HG03066 (cell line): ENCODE data around the gene TECR.
A peak's percentile ranks its signal among the peaks of the same experiment; 100 is the strongest.

Source experiments
- ATAC-seq: cut with Tn5 transposase; IDR thresholded peaks from one replicate; pipeline ENCODE4 v1.9.1; 2021; ENCODE audit warnings: low read depth; ENCODE audit not compliant: unreplicated experiment

The TECR gene

DNA sequence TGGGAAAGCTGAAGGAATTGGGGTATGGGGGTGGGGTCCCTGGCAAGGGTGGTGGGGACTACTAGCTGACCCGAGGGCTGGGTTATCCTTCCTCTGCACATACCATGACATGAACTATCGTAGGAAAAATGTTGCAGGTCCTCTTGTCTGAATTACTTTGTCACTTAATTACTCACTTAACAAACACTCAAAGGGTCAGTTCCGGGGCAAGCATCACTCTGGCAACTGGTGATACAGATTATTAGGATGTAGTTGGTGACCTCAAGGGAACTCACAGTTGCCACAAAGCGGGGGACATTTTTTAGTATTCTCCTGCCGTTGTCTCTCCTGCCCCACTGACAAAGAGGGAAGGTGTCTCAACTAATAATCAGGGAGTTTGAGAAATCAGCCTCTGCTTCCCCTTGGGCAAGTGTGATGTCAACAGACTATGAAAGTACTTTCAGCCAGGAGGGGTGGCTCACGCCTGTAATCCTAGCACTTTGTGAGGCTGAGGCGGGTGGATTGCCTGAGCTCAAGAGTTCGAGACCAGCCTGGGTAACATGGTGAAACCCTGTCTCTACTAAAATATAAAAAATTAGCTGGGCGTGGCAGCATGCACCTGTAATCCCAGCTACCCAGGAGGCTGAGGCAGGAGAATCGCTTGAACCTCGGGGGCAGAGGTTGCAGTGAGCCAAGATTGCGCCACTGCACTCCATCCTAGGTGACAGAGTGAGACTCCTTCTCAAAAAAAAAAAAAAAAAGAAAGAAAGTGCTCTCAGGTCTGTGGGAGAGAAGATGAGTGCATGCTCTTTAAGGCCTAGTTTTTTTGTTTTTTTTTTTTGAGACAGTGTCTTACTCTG is 21.5 kb upstream of the TECR start:
- no peak for ATAC-seq

DNA sequence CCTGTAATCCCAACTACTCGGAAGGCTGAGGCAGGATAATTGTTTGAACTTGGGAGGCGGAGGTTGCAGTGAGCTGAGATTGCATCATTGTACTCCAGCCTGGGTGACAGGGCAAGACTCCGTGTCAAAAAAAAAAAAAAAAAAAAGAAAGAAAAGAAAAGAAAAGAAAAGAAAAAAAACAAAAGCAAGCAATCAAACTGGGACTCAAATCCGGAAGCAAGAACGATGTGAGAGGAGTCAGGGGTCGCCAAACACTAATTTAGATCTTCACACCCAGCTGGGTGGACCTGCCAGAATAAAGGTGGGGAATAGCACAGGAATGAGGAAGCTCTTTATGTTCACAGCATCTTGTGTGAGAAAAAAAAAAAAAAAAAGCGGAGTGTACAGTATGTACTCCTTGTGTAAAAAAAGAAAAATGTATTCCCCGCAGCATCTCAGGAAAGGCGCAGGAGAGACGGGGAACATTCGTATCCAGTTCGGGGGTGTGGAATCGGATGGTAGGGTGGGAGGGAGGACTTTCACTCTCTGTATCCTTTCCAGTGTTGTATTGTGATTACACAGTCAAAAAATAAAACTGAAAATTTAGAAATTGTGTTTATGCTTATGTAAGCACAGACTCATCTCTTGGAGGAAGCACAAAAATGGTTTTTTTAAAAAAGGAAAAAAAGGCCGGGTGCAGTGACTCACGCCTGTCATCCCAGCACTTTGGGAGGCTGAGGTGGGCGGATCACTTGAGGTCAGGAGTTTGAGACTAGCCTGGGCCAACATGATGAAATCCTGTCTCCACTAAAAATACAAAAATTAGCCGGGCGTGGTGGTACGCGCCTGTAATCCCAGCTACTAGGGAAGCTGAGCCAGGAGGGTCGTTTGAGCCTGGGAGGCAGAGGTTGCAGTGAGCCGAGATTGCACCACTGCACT is 18.8 kb upstream of the TECR start:
- ATAC-seq, result no peak

DNA sequence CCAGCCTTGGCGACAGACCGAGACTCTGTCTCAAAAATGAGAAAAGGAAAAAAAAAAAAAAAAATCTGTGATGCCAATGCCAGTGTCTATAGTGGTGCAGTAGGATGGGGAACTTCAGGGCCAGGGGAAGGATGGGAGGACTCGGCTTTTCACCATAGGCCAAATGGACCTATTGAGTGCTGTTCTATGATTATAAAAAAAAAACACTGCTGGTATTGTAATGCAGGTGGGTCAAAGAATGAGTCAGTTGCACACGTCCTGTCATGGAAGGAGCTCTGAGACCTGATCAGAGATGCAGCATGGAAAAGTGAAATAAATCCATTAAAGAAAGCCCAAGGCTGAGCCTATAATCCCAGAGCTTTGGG is 18.2 kb upstream of the TECR start:
- no peak for ATAC-seq

DNA sequence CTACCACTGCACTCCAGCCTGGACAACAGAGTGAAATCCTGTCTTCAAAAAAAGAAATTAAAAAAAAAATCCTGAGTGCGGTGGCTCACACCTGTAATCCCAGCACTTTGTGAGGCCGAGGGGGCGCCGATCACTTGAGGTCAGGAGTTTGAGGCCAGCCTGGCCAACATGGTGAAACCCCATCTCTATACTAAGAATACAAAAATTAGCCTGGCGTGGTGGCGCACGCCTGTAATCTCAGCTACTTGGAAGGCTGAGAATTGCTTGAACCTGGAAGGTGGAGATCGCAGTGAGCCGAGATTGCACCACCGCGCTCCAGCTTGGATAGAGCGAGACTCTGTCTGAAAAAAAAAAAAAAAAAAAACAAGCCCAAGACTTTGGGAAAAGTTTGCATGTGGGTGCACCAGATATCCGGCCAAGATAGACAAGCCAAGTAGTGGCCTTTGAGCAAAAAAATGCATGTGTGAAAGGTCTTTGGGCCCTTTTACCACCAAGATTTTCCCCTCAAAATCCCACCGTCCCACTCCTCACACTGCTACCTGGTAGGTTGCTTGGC is 16.9 kb upstream of the TECR start:
- ATAC-seq, result no peak

DNA sequence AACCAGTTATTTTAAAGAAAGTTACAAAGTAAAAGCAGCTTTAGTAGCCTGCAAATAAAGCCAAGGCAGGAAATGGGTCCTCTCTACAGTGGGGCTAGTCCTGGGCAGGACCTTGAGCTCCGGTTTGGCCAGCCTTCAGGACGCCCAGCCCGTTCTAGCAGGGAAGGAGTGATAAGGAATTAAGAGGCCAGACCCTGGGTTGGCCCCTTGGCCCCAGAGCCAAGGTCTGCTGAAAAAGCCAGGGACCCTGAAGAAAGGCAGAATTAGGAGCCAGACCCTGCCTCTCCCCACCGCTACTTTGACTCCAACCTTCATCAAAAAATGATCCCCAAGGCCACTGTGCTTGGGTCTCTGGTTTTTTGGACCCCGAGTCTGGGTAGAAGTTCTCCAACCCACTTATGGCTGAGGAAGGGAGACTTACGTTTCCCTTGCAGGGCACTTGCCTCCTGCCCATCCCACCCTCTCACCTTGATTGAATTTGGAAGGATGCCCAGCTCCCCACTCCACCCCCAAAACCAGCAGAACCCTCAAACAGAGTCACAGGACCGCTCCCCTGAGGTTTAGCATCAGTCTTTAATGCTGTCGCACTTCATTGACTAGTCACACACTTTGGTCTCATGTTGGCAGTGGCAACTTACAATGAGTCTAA is 15.1 kb upstream of the TECR start:
- ATAC-seq, result no peak

GRCh38 chr19:14515501-14516047 is 13.8 kb upstream of the TECR start:
- ATAC-seq, result no peak

- ATAC-seq, result no peak
These were observed 13.3 kb upstream of the TECR start for GRCh38 chr19:14516048-14516534.

GRCh38 chr19:14516746-14517438 is 12.5 kb upstream of the TECR start:
- ATAC-seq, result no peak

GRCh38 chr19:14517446-14517839 is 12.0 kb upstream of the TECR start:
- no peak for ATAC-seq

DNA sequence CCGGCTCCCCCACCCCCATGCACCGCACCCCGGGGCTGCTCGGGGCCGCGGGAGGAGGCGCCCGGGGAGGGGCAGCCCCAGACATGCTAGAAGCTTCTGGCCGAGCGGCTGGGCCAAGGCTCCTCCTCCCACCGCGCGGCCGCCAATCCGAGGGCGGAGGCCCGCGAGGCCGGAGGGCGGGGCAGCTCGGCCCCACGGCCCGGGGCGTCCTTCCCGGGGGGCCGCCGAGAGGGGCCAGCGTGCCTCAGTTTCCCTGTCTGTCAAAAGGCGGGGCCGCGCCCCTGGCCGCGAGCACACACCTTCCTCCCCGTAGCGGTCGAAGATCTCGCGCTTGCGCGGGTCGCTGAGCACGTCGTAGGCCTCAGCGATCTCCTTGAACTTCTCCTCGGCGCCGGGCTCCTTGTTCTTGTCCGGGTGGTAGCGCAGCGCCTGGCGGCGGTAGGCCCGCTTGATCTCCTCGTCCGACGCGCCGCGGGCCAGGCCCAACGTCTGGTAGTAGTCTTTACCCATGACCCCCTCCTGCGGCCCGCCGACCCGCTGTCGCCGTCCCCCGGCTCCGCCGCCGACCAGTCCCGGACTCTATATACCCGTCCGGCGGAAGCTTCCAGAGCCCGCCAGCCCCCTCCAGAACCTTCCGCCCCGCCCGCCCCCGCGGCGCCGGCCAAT is 11.4 kb upstream of the TECR start, which contains the start of gene DNAJB1:
Gene DNAJB1, minus strand, starts transcription at position 558 of the 666 bp plus-strand sequence. Its CDS starts 48 bp downstream, at position 510.
- ATAC-seq, result peak; percentile 58

DNA sequence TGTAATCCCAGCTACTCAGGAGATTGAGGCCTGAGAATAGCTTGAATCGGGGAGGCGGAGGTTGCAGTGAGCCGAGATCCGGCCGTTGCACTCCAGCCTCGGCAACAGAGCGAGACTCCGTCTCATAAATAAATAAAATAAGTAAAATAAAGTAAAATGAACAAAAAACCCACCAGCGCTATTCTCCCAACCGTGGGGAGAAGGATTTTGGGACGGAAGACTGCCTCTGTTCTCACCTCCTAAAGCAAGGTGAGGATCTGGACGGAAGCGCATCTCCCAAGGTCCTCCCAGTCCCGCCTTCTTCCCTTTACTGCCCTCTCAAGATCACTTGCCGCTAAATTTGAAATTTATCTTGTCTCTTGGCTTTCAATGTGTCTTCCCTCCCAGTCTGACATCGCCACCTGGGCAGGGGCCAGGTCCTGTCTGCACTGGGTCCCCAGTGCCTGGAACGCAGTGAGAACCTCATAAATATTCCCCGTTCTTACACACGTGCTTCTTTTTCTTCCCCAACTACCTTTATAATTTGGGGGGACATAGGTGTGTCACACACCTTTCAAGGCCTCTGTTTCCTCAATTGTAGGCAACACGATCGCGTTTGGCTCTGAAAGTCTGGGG is 10.0 kb upstream of the TECR start:
- ATAC-seq, result no peak

- ATAC-seq, result no peak
These were observed 9.5 kb upstream of the TECR start for GRCh38 chr19:14519860-14520407.

DNA sequence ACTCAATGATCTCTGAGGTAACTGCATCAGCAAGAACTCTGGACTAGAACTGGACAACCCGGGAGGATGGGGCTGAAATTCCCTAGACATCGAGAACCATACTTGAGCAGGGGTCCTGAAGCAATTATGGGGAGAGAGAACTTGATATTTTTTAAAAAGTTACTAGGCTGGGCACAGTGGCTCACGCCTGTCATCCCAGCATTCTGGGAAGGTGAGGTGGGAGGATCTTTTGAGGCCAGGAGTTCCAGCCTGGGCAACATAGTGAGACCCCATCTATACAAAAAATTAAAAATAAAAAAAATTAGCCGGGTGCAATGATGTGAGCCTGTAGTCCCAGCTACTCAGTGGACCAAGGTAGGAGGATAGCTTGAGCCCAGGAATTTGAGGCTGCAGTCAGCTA is 8.9 kb upstream of the TECR start:
- ATAC-seq, result no peak

DNA sequence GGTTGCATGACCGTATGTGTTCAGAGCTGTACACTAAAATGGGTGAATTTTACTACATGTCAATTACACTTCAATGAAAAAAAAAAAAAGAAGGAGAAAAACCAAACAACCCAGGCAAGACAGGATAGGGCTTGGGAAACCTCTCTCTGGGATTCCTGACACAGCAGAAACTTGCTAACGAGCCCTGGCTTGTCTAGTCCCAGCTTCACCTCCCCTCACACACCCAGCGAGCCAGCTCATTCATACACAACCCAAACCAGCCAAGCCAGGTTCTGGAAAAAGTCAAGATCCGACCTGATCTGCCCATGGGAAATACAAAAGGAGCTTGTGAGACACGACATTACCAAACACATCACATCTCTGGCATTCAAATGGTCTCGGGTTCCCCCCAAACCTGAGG is 3.7 kb upstream of the TECR start:
- ATAC-seq, result no peak

DNA sequence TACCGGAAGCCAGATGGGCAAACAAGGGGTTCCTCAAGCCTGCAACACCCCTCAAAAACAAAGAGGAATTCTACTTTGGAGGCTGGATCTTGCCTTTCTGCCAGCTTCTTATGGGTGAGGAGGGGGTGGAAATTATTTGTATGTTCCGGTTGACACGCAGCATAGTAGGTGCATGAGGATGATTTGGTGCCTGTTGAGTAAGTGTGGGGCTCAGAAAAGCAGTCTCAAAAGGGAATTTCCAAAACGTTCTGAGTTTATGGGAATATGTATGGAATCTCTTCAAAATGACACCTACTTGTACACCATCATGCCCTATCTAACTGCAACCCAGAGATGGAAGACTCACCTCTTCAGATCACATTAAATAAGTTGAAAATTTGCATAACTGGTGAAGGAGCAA is 3.0 kb upstream of the TECR start:
- ATAC-seq, result no peak

DNA sequence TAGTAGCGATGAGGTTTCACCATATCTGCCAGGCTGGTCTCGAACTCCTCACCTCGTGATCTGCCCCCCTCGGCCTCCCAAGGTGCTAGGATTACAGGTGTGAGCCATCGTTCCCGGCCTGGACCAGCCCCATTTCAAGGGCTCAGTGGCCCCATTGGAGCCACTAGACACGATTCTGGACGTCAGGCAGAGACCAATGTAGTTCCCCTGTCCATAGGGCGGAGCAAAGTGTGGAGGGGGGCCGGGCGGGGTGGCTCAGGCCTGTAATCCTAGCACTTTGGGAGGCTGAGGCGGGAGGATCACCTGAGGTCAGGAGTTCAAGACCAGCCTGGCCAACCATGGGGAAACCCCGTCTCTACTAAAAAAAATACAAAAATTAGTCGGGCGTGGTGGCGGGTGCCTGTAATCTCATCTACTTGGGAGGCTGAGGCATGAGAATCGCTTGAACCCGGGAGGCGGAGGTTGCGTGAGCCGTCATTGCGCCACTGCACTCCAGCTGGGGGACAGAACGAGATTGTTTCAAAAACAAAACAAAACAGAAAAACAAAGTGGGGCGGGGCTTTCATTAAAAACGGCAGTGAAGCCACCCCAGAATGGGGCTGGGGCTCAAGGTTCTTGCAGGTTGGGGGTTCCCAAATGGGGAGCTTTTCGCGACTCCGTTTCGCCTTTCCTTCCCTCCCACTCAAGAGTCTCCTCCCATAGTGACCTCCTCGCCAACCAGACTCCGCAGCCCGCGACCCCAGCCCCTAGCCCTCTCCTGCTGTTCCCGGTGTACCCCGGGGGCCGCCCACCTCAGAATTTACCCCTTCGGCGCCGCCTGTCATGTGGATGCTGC is 758 bp upstream of the TECR start:
- no peak for ATAC-seq

DNA sequence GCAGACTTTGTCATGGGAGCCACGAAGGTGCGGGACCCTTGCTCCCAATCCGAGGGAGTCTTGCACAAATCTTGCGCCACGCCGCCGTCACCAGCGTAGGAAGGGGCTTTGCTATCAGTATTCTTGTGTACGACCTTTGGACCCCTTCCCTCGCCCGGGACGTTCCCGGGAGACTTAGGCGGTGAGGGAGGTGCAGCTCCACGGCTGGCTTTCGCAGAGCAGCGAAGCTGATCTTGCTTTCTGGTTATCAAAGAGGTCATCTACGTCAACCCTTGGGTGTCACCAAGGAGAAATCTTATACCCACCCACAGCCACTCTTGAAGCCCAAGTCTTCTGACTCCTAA is 583 bp downstream of the TECR start:
- no peak for ATAC-seq

DNA sequence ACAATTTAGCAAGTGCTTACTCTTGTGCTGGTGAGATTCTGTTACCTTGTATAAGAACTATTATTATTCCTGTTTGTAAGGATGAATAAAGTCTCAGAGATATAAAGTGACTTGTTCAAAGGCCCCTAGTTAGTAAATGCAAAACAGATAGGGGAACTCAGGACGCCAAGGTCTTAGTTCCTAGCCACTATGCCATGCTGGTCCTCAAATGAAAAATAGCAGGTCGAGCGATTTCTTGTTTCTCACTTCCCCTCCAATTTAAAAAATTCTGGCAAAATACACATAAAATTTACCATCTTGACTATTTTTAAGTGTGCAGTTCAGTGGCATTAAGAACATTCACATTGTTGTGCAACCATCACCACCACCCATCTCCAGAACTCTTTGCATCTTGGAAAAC is 1.1 kb downstream of the TECR start:
- ATAC-seq, result no peak
